Activated T-cell treated with anti-CD3 and anti-CD28 coated beads, Interleukin-2, amount 50 U/mL, for 48 hours (primary cell): ENCODE data around the gene DUSP18.
"Not testable (repeated sequence)": the region's sequence is repeated elsewhere in the genome, so short reads cannot be mapped to it uniquely, and the experiment has no call there.

Source experiments
- DNase-seq, 2 experiments: peaks; one replicate each; pipeline ENCODE4 v3.0.0-alpha.2; 2020

DUSP18 gene

DNA sequence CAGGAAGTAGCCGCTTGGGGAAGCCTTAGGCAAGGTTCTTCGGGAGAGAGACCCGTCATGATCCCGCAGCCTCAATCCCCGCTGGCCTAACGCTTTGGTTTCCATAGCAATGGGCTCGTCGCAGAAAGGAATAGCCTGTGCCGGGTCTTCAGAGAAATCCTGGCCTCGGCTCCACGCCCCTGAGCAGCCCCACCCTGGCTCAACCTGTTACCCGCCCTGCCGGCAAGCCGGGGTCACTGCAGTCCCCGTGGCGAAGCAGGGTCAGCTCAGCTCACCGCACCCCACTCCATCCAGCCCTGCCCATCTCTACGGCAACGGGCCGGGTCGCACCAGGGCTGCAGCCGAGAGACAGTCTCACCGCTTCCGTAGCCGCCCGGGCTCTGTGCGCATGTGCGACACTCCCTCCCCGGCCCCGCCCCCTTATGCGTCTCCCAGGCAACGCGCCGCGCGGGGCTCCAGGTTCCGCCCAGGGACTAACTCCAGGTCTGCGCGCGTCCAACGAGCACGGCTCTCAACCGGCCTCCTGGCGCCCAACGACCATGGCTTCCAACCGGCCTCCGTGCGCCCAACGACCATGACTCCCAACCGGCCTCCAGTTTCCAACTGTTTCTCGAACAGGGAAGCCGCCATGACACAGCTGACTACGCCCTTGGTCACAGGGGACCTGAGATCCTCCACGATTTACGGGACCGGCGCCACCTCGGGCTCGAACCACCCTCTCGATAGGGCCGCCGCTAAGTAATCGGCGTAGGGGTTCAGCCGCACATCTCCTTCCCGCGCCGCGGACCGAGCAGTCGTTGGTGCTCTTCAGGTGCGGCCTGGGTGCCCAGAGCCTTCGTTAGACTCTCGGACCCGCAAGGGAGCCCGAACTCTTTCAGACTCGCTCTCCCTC is at the start of gene DUSP18:
Gene DUSP18, minus strand, starts transcription at position 382 of the 892 bp plus-strand sequence. CDS start 3,872 bp downstream, outside the sequence.
- DNase-seq, result peak; percentile 98

DNA sequence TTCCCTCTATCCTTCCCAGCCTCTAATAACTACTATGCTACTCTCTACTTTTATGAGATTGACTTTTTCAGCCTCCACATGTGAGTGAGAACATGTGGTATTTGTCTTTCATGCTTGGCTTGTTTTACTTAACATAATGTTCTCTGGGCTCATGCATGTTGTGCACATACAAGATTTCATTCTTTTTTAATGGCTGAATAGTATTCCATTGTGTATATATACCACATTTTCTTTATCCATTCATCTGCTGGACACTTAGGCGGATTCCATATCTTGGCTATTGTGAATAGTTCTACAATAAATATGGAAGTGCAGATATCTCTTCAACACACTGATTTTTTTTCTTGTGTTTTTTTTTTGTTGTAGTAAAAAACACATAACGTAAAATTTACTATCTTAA is 46.4 kb upstream of the DUSP18 start:
- no peak for DNase-seq

DNA sequence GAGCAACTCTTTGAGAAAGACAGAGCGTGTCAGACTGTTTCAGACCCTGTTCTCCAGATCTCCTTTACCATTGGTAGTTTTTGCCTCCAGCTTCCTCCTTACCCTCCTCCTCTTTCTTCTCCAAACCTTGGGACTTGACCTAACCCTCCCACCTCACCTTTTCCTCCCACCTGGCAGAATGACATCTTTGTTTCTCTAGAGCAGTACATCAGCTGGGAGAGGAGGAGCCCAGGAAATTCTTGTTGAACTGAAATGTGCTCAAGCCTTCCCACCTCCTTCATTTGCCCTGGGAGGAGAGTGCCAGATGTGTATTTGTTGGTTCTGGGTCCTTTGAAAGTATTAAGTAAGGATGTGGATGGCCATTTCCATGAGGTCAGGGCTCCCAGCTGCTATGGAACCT is 44.4 kb upstream of the DUSP18 start:
- no peak for DNase-seq

DNA sequence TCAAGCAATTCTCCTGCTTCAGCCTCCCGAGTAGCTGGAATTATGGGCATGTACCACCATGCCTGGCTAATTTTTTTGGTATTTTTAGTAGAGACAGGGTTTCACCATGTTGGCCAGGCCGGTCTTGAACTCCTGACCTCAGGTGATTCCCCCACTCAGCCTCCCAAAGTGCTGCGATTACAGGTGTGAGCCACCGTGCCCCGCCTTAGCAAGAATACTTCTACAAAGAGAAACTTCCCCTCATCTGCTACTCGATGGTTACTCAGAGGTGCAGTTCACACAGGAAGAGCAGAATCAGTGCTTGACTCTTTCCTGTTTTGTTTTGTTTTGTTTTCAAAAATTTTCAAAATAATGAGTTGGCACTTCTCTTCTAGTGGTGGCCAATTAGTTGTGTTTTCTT is 42.3 kb upstream of the DUSP18 start:
- not testable (repeated sequence) for DNase-seq

DNA sequence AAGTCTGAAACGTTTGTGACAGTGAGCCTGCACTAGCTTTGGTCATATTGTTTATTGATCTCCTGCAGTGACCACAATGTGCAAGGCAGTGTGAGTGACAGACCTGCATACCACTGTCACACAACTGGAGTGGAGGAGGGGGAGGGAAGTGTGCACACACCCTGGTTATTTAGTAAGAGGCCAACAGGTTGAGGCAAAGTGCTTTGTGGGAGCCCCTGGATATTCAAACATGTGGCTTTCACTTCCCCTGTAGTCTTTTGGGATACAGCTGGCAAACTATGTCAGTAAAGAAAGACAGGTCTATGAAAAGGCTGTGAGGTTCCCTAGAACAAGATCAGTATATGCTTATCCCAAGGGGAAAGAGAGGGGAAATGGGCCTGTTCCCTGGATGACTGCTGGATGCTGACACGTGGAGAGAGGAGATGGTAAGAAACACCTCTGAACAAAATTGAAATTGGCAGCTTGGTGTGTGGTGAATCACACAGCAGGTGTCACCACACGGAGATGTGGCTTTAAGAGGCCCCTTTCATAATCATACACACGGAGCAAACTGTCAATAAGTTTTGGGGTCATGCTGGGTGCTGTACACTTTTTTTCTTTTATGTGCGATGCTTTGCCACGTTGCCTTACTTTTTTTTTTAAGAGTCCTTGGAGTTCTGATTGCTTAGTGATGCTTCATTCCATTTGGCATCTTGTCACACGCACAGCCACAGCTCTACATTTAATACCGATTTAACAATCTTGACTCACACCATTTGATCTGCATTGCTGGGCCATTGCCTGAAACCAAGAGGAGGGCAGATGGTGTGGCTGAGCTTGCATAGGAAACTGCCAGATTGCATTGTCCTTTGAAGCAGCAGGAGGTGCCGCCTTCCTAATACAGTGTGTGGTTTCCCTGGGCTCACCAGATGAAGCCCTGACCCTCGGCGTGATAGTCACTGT is 38.3 kb upstream of the DUSP18 start:
- DNase-seq, result peak; percentile 36 to 40

DNA sequence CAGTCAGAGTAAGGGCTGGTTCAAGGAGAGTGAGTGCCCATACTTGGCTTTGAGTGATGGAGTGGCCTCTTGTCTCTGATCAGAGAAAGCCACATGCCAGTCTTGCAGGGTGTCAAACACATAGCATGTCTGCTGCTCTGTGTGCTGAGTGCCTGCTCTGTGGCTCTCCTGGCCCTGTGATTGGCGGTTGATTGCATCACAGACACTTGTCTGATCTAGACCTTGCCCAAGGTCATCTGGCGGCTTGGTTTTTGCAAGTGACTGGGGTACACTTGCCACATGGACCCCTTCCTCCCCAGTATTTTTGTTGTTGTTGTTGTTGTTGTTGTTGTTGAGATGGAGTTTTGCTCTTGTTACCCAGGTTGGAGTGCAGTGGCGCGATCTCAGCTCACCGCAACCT is 37.3 kb upstream of the DUSP18 start:
- no peak for DNase-seq

DNA sequence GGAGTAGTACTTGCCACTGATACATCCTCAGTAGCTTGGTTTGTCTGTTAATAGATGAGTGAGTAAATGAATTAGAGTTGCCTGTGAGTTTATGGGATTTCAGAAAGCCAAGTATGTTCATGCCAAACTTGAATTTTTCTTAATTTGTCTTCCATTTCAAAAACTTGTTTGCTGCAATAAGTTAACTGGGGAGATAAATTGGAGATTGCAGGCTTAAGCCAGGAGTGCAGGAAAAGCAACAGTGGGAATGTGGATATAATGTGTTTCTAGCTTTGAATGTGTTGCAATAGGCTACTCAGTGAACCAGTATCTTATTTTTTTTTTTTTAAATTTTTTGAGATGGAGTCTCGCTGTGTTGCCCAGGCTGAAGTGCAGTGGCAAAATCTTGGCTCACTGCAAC is 35.2 kb upstream of the DUSP18 start:
- no peak for DNase-seq

DNA sequence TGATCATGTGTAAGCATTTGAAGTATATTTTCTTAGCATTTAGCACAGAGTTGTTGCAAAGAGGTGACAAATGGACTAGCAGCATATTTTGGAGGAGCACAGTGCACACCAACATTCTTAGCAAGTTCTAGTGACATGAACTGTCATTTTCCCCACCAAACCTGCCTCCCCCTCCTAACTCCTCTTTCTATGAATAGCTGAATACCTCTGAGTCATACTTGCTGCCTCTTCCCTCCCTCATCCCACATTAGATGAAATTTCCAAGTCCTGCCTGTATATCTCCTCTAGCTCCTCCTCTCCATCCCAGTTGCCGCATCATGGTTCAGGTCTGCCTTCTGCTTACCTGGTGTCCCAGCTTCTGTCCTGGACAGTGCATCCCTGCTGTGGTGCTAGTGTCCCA is 34.2 kb upstream of the DUSP18 start:
- DNase-seq, result no peak

DNA sequence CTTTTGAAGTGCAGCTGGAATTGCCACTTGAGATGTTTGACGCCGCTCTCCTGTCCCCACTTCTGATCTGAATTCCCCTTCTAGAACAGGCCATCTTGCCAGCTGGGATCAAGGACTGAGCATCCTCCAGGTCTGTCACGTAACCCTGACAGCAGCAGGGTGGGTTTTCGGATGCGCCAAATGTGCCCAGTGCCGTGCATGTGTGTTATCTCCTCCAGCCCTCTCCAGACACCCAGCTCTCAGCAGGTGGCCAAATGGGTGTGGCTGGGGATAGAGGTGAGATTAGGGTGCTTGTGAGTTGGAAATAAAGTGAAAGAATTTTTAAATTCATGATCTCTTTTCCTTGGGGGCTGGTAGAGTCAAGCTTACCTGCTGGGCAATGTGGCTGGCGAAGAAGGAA is 30.3 kb upstream of the DUSP18 start:
- no peak for DNase-seq

DNA sequence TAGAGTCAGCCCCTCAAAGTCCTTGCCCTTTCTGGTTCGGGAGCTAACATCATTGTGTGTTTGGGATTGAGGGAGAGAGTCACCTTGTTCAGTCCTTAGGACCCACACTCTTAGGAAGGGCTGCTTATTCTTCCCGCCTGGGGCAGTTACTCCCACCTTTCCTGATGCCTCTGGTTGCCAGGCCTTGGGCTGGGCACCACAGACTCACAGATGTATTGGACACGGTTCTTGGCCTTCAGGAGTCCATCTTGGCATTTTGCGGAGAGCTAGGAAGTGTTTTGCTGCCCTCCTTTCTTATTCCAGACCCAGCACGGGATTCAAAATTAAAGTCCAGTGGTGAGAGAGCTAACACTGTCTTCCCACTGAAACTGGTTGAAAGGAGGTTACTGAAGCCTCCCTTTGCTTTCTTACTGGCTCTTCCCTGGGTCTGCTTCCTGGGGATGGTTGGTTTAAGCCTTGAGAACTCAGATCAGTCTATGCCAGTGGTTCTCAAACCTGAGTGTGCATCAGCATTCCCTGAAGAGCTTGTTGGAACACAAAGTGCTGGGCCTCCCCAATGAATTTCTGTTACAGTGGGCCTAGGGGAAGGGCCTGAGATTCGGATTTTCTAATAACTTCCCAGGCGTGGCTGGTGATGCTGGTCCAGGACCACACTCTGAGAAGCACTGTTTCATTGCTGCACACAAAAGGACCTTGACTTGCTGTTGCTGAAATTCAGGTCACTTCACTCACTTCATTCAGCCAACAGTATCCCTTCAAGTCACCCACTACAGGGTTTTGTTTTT is 28.4 kb upstream of the DUSP18 start:
- DNase-seq, result no peak

DNA sequence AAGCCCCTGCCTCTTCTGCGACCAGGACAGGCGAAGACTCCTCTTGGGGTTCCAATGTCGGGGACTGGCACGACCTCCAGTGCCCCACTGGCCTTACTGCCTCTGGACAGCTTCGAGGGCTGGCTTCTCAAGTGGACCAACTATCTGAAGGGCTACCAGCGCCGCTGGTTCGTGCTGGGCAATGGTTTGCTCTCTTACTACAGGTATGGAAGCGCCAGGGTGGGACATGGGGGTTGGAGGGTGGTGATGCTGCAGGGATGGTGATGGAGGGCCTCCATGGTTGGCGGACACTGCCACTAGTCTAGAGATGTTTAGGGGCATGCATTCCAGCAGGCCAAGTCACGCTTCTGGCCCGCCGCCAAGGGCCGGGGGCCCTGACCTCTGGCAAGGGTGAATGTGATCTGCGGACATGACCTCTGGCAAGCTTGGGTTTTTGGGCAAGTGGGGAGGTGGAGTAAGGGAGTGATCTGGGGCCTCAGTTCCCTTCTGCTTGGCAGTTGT is 27.7 kb upstream of the DUSP18 start:
- no peak for DNase-seq

DNA sequence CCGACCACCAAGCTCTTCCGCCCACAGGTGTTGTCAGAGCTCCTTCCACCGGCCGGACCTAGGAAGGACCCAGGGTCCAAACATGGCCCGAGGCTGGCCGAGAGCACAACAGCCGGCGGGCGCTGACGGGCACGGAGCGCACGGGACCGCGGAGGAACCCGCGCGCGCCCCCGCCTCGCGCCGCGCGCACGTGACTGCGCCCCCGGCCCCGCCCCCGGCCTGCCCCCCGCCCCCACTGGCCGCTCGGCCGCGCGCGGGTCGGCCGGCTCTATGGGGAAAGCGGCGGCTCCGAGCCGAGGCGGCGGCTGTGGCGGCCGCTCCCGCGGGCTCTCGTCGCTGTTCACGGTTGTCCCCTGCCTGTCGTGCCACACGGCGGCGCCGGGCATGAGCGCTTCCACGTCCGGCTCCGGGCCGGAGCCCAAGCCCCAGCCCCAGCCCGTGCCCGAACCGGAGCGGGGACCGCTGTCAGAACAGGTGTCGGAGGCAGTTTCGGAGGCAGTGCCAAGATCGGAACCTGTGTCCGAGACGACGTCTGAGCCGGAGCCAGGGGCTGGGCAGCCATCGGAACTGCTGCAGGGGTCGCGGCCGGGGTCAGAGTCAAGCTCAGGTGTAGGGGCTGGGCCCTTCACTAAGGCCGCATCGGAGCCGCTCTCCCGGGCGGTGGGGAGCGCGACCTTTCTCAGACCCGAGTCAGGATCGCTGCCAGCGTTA is 27.1 kb upstream of the DUSP18 start, which contains the start of gene OSBP2:
Gene OSBP2, plus strand, starts transcription at position 235 of the 711 bp plus-strand sequence. Its CDS starts 36 bp downstream, at position 271.
- peak; percentile 35 to 55 for DNase-seq

DNA sequence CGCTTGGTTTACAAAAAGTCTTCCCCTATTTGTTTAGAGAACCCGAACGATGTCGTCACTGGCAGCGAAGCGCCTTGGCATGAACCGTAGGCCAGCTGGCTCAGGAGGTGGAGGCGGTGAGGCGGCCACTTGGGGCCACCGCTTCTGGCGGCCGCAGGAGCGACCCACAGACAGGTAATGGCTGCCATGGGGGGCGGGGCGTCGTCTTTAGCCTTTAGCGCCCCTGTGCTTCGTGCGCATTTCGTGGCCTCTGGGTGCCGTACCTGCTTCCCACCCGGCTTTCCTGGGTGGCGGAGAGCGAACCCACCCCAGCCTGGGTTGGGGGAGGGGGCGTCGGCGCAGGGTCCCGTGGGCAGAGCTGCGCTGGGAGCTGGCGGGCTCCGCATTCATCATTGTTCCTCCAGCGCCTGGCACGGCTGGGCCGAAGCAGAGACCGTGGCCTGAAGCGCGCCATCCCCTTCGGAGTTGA is 26.5 kb upstream of the DUSP18 start:
- peak; percentile 71 to 73 for DNase-seq

DNA sequence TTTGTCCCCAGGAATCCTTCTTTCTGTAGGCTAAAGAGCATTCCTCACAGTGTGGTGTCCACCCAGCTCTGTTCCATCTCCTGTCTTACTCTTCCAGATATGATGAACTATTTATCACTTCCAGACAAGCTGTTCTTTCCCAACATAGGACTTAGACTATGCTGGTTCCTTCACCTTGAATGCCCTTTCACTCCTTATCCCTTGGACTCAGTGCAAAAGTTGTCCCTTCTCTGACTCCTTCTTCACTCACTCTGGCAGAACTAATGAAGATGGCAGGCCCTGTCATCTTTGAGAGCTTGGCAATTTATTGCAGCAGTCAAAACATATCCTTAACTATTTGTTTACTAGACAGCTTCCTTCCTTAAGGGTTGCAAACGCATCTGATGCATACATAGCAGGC is 23.5 kb upstream of the DUSP18 start:
- no peak for DNase-seq

DNA sequence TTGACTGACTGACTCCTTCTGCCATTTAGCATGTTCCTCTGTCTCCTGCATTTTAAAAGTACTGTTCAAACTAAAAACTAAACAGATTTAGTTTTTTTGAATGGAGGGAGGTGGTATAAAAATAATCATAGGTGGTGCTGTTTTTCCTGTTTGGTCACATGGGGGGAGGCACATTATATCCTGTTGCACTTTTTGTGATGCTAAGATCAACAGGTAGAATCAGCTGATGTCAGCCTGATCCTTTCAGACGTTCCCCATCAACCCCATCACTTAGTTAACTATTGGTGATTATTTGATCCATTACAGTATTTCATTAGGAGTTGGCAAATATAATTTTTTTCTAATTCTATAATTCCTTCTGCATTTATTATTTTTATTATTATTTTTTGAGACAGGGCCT is 21.9 kb upstream of the DUSP18 start:
- no peak for DNase-seq

DNA sequence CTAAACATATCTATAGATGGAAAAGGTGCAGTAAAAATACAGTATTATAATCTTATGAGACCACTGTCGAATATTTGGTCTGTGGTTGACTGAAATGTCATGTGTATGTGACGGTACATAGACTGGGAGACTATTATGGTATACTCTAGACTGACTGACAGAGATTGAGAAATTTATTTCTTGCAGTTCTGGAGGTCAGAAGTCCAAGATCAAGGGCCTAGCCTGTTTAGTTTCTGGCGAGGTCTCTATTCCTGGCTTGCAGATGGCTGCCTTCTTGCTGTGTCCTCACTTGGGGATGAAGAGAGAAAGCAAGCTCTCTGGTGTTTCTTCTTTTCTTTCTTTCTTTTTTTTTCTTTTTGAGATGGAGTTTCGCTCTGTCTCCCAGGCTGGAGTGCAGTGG is 19.7 kb upstream of the DUSP18 start:
- no peak for DNase-seq

DNA sequence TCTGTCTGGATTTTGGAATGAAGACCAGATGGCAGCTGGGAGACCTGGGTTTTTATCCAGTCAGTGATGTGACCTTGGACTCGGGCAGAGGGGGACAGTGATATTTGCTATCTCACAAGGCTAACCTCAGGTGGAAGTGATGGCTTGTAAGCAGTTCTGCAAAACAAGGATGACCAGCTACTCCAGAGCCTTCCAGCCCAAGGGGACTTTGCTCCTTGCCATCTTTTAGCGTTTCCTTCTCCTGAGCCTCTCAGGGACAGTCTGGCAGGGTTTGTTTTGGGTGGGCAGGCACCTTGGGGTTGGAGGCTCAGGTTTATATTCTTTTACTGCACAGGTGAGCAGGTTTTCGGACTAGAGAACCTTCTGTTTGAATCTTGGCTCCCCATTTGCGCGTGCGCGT is 17.5 kb upstream of the DUSP18 start:
- no peak for DNase-seq

DNA sequence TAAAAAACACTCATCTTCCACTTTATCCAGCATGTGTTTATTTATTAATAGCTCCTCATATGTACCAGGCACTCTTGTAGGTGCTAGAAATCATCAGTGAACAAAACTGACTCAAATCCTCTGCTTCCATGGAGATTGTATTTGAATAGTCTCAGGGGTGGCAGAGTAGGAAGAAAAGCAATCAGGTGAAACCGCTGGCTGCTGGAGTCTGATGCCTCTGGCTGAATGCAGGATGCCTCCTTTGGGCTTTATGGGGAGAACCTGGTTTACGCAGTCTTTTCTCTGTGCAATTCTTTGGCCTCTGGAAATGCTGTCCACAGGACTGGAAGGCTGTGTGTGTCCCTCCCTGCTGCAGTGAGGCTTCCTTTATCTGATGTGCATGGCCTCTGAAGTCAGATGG is 14.2 kb upstream of the DUSP18 start:
- no peak for DNase-seq

DNA sequence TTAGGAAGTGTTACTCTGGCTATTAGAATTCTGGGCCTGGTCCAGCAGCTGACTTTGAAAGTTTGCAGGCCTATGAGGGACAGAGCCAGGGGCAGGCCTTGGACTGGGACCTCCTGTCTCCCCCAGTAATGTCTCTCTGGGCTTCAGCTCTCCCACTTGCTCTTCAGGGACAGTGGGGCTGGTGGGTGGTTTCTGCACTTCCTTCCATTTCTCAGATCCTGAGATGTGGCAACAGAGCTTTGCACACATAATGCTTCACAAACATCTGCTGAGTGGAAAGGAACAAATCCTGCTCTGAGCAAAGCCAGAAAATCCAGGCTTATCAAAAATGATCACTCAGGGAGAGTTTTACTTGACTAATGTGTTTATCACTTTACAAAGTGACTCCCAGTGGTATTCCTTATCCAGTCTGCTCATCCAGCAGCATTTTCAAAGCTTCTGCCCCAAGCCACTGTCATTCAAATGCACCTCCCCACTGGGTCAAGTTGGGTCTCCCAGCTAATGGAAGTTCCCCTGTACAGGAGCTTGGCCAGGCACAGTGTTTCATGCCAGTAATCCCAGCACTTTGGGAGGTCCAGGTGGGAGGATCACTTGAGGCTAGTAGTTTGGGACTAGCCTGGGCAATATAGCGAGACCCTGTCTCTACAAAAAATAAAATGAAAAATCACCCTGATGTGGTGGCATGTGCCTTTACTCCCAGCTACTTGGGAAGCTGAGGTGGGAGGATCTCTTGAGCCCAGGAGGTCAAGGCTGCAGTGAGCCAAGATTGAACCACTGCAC is 13.5 kb upstream of the DUSP18 start:
- DNase-seq, result no peak

DNA sequence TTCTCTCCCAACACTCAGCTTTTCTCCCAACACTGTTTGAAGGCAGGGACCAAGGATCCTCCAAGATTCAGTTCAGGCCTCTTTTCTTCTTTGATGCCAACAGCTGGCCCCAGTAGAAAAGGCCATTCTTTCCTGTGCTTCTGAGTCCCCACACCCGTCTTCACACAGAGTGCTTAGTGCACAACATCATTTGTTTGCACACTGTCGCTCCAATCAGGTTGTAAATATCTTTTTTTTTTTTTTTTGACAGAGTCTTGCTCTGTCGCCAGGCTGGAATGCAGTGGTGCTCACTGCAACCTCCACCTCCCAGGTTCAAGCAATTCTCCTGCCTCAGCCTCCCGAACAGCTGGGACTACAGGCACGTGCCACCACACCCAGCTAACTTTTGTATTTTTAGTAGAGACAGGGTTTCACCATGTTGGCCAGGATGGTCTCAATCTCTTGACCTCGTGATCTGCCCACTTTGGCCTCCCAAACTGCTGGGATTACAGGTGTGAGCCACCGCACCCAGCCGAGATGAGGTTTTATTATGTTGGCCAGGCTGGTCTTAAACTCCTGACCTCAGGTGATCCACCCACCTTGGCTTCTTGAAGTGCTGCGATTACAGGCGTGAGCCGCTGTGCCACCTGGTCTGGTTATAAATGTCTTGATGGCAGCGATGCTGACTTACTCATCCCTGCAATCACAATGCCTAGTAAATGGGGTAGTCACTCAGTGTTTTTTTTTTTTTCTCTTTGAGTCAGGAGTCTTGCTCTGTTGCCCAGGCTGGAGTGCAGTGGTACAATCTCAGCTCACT is 12.4 kb upstream of the DUSP18 start:
- not testable (repeated sequence) for DNase-seq
